CD4-positive, CD25-positive, alpha-beta regulatory T cell (primary cell): ENCODE measurements around the gene PPP5C. TPM values are rescaled to one million over a fixed set of nuclear protein-coding genes. Genes with fewer than 3 reads are reported as not detected.

ENCODE experiments used
- ATAC-seq, 2 donors: fragments of 150-1000 bp; cut with Tn5 transposase; one replicate each; pipeline ENCODE4 v1.10.0; 2021; ENCODE audit warnings: low read depth in 2 of 2, moderate number of reproducible peaks in 2 of 2, moderate library complexity in 1 of 2
- DNase-seq, 3 donors: peaks; one replicate each; pipeline versions ENCODE4 v3.0.0 to v3.0.0-alpha.2; 2012 to 2022; ENCODE audit warnings: mixed read lengths in 1 of 3
- H3K27ac ChIP-seq: one replicate; pipeline ENCODE4 v1.7.0; 2013; ENCODE audit warnings: mild to moderate bottlenecking, low read length; ENCODE audit not compliant: insufficient read depth, poor library complexity, severe bottlenecking
- H3K27me3 ChIP-seq: one replicate; pipeline ENCODE4 v1.7.0; 2013; ENCODE audit warnings: low read length; ENCODE audit not compliant: control insufficient read depth, insufficient read depth
- H3K36me3 ChIP-seq: one replicate; pipeline ENCODE4 v1.7.0; 2013; ENCODE audit warnings: mild to moderate bottlenecking, low read length, moderate library complexity; ENCODE audit not compliant: control insufficient read depth, insufficient read depth
- H3K4me1 ChIP-seq: 2 replicates; pipeline ENCODE4 v1.7.0; 2013; ENCODE audit warnings: mild to moderate bottlenecking, low read length; ENCODE audit not compliant: insufficient read depth, control insufficient read depth, poor library complexity, severe bottlenecking
- H3K4me3 ChIP-seq: one replicate; pipeline ENCODE4 v1.7.0; 2013; ENCODE audit warnings: low read depth, mild to moderate bottlenecking, low read length, moderate library complexity
- H3K9me3 ChIP-seq, 2 experiments: 1 replicate in 1 of 2; 2 replicates in 1 of 2; pipeline ENCODE4 v1.7.0; 2013; ENCODE audit warnings: low read length in 2 of 2, mild to moderate bottlenecking in 1 of 2, moderate library complexity in 1 of 2; ENCODE audit not compliant: control insufficient read depth in 2 of 2
- H3K27ac Mint-ChIP-seq, 3 donors: one replicate each; pipeline ENCODE4 v1.8.0; 2020 to 2022; ENCODE audit warnings: mild to moderate bottlenecking in 3 of 3, mixed read lengths in 3 of 3, moderate library complexity in 2 of 3
- H3K27me3 Mint-ChIP-seq: one replicate; pipeline ENCODE4 v1.8.0; 2022; ENCODE audit warnings: mild to moderate bottlenecking, mixed read lengths
- H3K36me3 Mint-ChIP-seq: one replicate; pipeline ENCODE4 v1.8.0; 2020; ENCODE audit warnings: mixed read lengths
- H3K4me1 Mint-ChIP-seq, 4 donors: one replicate each; pipeline ENCODE4 v1.8.0; 2020 to 2022; ENCODE audit warnings: mixed read lengths in 4 of 4, mild to moderate bottlenecking in 1 of 4
- H3K4me3 Mint-ChIP-seq, 4 donors: one replicate each; pipeline ENCODE4 v1.8.0; 2020 to 2022; ENCODE audit warnings: mild to moderate bottlenecking in 4 of 4, mixed read lengths in 4 of 4, moderate library complexity in 3 of 4
- H3K9me3 Mint-ChIP-seq, 7 donors: one replicate each; pipeline ENCODE4 v1.8.0; 2020 to 2022; ENCODE audit warnings: mixed read lengths in 7 of 7, mild to moderate bottlenecking in 3 of 7, moderate library complexity in 2 of 7
- polyA plus RNA-seq, 4 donors: library from polyadenylated mRNA; unstranded; fragments of 300-500 nt; fragmentation: Illumina TruSeq; gene quantifications; one replicate each; pipeline ENCODE4 v1.2.3, GENCODE V29; 2021
- total RNA-seq: library from RNA; stranded (reverse); gene quantifications from one replicate; pipeline ENCODE4 v1.2.3, GENCODE V29; 2022

The PPP5C gene
- total and polyA plus RNA-seq, 5 donors from 2014 or later, result 16.2 to 34.6 (median 21.4) TPM

GRCh38 chr19:46350029-46350757 lies 3.3 kb downstream of the PPP5C start:
- peaks cover 4% of the 10 kb centered on the region for H3K27me3 Mint-ChIP-seq
- peak in 1 of 3 donors; percentile 35 for DNase-seq
- no peak for ATAC-seq
- H3K27ac Mint-ChIP-seq, result peak overlapping the region; percentile 93 to 98 (median 97)
- H3K4me1 Mint-ChIP-seq, result peaks cover 11 to 69% (median 42%) of the 10 kb centered on the region in 4 donors
- Histone ChIP-seq H3K36me3 (peaks cover 17% of the 10 kb centered on the region), H3K4me3 (no peak overlapping the region), H3K9me3 (no peaks in the 10 kb centered on the region), H3K27me3 (no peaks in the 10 kb centered on the region), H3K27ac (peak overlapping the region; percentile 76), H3K4me1 (peaks cover 50% of the 10 kb centered on the region)
- H3K4me3 Mint-ChIP-seq, result peak overlapping the region; percentile 71 to 96 (median 82)
- H3K36me3 Mint-ChIP-seq, result peaks cover 10% of the 10 kb centered on the region
- H3K9me3 Mint-ChIP-seq, result peaks cover 0 to 2% (median 0%) of the 10 kb centered on the region in 7 donors

GRCh38 chr19:46350758-46351159 lies 3.9 kb downstream of the PPP5C start:
- H3K4me3 Mint-ChIP-seq, result peak overlapping the region; percentile 53 to 96 (median 77)
- H3K9me3 Mint-ChIP-seq, result no peaks in the 10 kb centered on the region
- H3K27ac Mint-ChIP-seq, result peak overlapping the region; percentile 93 to 98 (median 97)
- Histone ChIP-seq H3K27me3 (no peaks in the 10 kb centered on the region), H3K4me1 (peaks cover 50% of the 10 kb centered on the region), H3K36me3 (peaks cover 17% of the 10 kb centered on the region), H3K27ac (peak overlapping the region; percentile 76), H3K9me3 (no peaks in the 10 kb centered on the region), H3K4me3 (peak overlapping the region; percentile 47)
- DNase-seq, result peak in 1 of 3 donors; percentile 73
- ATAC-seq, result peak in 1 of 2 donors; percentile 12
- H3K36me3 Mint-ChIP-seq, result peaks cover 15% of the 10 kb centered on the region
- H3K4me1 Mint-ChIP-seq, result peaks cover 11 to 70% (median 44%) of the 10 kb centered on the region in 4 donors
- peaks cover 4% of the 10 kb centered on the region for H3K27me3 Mint-ChIP-seq

GRCh38 chr19:46351241-46352041 lies 4.6 kb downstream of the PPP5C start:
- ATAC-seq (peak; percentile 31 to 33), DNase-seq (peak in 2 of 3 donors; percentile 10 to 76)
- peaks cover 47% of the 10 kb centered on the region for H3K4me1 ChIP-seq
- peaks cover 21% of the 10 kb centered on the region for H3K36me3 ChIP-seq
- no peaks in the 10 kb centered on the region for H3K27me3 ChIP-seq
- H3K27me3 Mint-ChIP-seq, result peaks cover 3% of the 10 kb centered on the region
- peaks cover 11 to 70% (median 43%) of the 10 kb centered on the region in 4 donors for H3K4me1 Mint-ChIP-seq
- H3K9me3 Mint-ChIP-seq, result no peaks in the 10 kb centered on the region
- peak overlapping the region; percentile 47 for H3K4me3 ChIP-seq
- H3K9me3 ChIP-seq, result no peaks in the 10 kb centered on the region
- peak overlapping the region; percentile 2 to 82 (median 77) for H3K4me3 Mint-ChIP-seq
- H3K36me3 Mint-ChIP-seq, result peaks cover 15% of the 10 kb centered on the region
- H3K27ac Mint-ChIP-seq, result peak overlapping the region; percentile 39 to 97 (median 93)
- peak overlapping the region; percentile 76 for H3K27ac ChIP-seq

- Histone ChIP-seq H3K4me1 (peaks cover 32% of the 10 kb centered on the region), H3K9me3 (no peaks in the 10 kb centered on the region), H3K27me3 (no peaks in the 10 kb centered on the region), H3K27ac (no peak overlapping the region), H3K36me3 (peaks cover 29% of the 10 kb centered on the region), H3K4me3 (no peak overlapping the region)
- peaks cover 13 to 68% (median 39%) of the 10 kb centered on the region in 4 donors for H3K4me1 Mint-ChIP-seq
- peak overlapping the region in 1 of 4 donors; percentile 68 for H3K4me3 Mint-ChIP-seq
- DNase-seq (no peak), ATAC-seq (no peak)
- no peaks in the 10 kb centered on the region for H3K9me3 Mint-ChIP-seq
- H3K27me3 Mint-ChIP-seq, result no peaks in the 10 kb centered on the region
- H3K27ac Mint-ChIP-seq, result no peak overlapping the region
- peaks cover 17% of the 10 kb centered on the region for H3K36me3 Mint-ChIP-seq
Observed at GRCh38 chr19:46353730-46354528, 7.0 kb downstream of the PPP5C start.

GRCh38 chr19:46355234-46356148 lies 8.6 kb downstream of the PPP5C start:
- Mint-ChIP-seq H3K9me3 (no peaks in the 10 kb centered on the region), H3K4me1 (peaks cover 13 to 62% (median 31%) of the 10 kb centered on the region in 4 donors), H3K27ac (no peak overlapping the region), H3K27me3 (no peaks in the 10 kb centered on the region), H3K36me3 (peaks cover 16% of the 10 kb centered on the region), H3K4me3 (no peak overlapping the region)
- Histone ChIP-seq H3K27ac (no peak overlapping the region), H3K4me1 (peaks cover 18% of the 10 kb centered on the region), H3K27me3 (no peaks in the 10 kb centered on the region), H3K36me3 (peaks cover 29% of the 10 kb centered on the region), H3K9me3 (no peaks in the 10 kb centered on the region), H3K4me3 (no peak overlapping the region)
- ATAC-seq (no peak), DNase-seq (no peak)

- Mint-ChIP-seq H3K27ac (peak overlapping the region in 1 of 3 donors; percentile 44), H3K27me3 (no peaks in the 10 kb centered on the region), H3K9me3 (no peaks in the 10 kb centered on the region), H3K36me3 (peaks cover 16% of the 10 kb centered on the region), H3K4me1 (peaks cover 8 to 58% (median 29%) of the 10 kb centered on the region in 4 donors), H3K4me3 (no peak overlapping the region)
- no peaks in the 10 kb centered on the region for H3K9me3 ChIP-seq
- H3K4me3 ChIP-seq, result no peak overlapping the region
- H3K27ac ChIP-seq, result no peak overlapping the region
- peaks cover 29% of the 10 kb centered on the region for H3K36me3 ChIP-seq
- no peaks in the 10 kb centered on the region for H3K27me3 ChIP-seq
- ATAC-seq (no peak), DNase-seq (no peak)
- H3K4me1 ChIP-seq, result peaks cover 16% of the 10 kb centered on the region
Observed at GRCh38 chr19:46356149-46357055, 9.5 kb downstream of the PPP5C start.
